Ascending aorta (tissue), 2 donors: ENCODE measurements around the gene PCDHGA8. TPM values are rescaled to one million over a fixed set of nuclear protein-coding genes. Genes with fewer than 3 reads are reported as not detected.
"Not testable (repeated sequence)": the region's sequence is repeated elsewhere in the genome, so short reads cannot be mapped to it uniquely, and the experiment has no call there.

ENCODE experiments used
- DNase-seq, 2 donors: peaks; one replicate each; pipeline ENCODE4 v3.0.0-alpha.2; 2019; ENCODE audit warnings: low spot score in 2 of 2
- H3K27ac ChIP-seq, 2 donors: fragments of 200-600 bp; sonication (generic); one replicate each; pipeline ENCODE4 v1.5.1; 2016 to 2017; ENCODE audit warnings: mild to moderate bottlenecking in 1 of 2
- H3K27me3 ChIP-seq: fragments of 200-600 bp; sonication (generic); one replicate; pipeline ENCODE4 v1.5.1; 2017
- H3K36me3 ChIP-seq, 2 donors: fragments of 200-600 bp; sonication (generic); one replicate each; pipeline ENCODE4 v1.5.1; 2016
- H3K4me1 ChIP-seq, 2 donors: fragments of 200-600 bp; sonication (generic); one replicate each; pipeline ENCODE4 v1.5.1; 2016 to 2017; ENCODE audit warnings: mild to moderate bottlenecking in 1 of 2
- H3K4me3 ChIP-seq, 2 donors: fragments of 200-600 bp; sonication (generic); one replicate each; pipeline ENCODE4 v1.5.1; 2016 to 2017; ENCODE audit warnings: mild to moderate bottlenecking in 1 of 2
- H3K9me3 ChIP-seq, 2 donors: fragments of 200-600 bp; sonication (generic); one replicate each; pipeline ENCODE4 v1.5.1; 2016
- CTCF ChIP-seq, 3 experiments: fragments of 200-600 bp in 2 of 3; fragments of 450-650 bp in 1 of 3; sonication (generic) in 2 of 3; IDR thresholded peaks; one replicate each; pipeline ENCODE4 v1.5.1; 2016 to 2019; ENCODE audit warnings: antibody characterized with exemption in 3 of 3, mild to moderate bottlenecking in 1 of 3, moderate library complexity in 1 of 3
- intact Hi-C: fragments of 100-400 bp; cut with DNase I; formaldehyde crosslinking; loops from one replicate; pipeline ENCODE4 v1.15.1; 2023
- total RNA-seq: library from RNA; depleted of rRNA; stranded (reverse); fragments of >200 nt; gene quantifications from one replicate; pipeline ENCODE4 v1.1.0, GENCODE V29; 2016

PCDHGA8 gene
- total RNA-seq, 1 donor from 2014 or later, result 3.2 TPM

- H3K27me3 ChIP-seq, intact Hi-C loops, DNase-seq, H3K4me1 ChIP-seq, H3K36me3 ChIP-seq: not testable (repeated sequence)
- H3K27ac ChIP-seq, result peak within 1 kb of the TSS in 1 of 2 donors; percentile 18
- H3K4me3 ChIP-seq, result peak within 1 kb of the TSS; percentile 33 to 38
- peaks cover 79 to 97% of the 10 kb centered on the region in 2 donors for H3K9me3 ChIP-seq
- peak; percentile 21 to 39 (median 29) for TF ChIP-seq CTCF (IDR thresholded peaks at IDR 0.05)
Measured at GRCh38 chr5:141397756-141398551, 5.5 kb downstream of the PCDHGA8 start, which contains the start of gene PCDHGB5. Gene PCDHGB5 (plus strand): TSS chr5:141397947. CDS start chr5:141398128, 181 bp downstream.

GRCh38 chr5:141398608-141399007, 6.2 kb downstream of the PCDHGA8 start:
- Histone ChIP-seq H3K36me3 (peaks cover 0 to 5% of the 10 kb centered on the region in 2 donors), H3K4me1 (no peaks in the 10 kb centered on the region), H3K27me3 (no peaks in the 10 kb centered on the region), H3K4me3 (peak overlapping the region in 1 of 2 donors; percentile 2), H3K9me3 (peaks cover 79 to 97% of the 10 kb centered on the region in 2 donors), H3K27ac (no peak overlapping the region)
- TF ChIP-seq CTCF (IDR thresholded peaks at IDR 0.05), result no peak
- intact Hi-C loops, result no loop called here
- DNase-seq, result no peak

GRCh38 chr5:141399555-141400258, 7.3 kb downstream of the PCDHGA8 start:
- Histone ChIP-seq H3K27ac (no peak overlapping the region), H3K4me1 (no peaks in the 10 kb centered on the region), H3K4me3 (peak overlapping the region in 1 of 2 donors; percentile 20), H3K9me3 (peaks cover 79 to 97% of the 10 kb centered on the region in 2 donors), H3K36me3 (peaks cover 0 to 5% of the 10 kb centered on the region in 2 donors), H3K27me3 (no peaks in the 10 kb centered on the region)
- TF ChIP-seq CTCF (IDR thresholded peaks at IDR 0.05), result no peak
- intact Hi-C loops, result loop anchor here (5.0 to 10.0 kb wide), 2 partner anchors 125 to 163 kb away; no protein-coding TSS in a partner anchor
- DNase-seq, result no peak

GRCh38 chr5:141402553-141403243, 10.3 kb downstream of the PCDHGA8 start, which contains the start of gene PCDHGA9:
Gene PCDHGA9 (plus strand): TSS chr5:141402778. CDS start chr5:141402953, 175 bp downstream.
- H3K4me3 ChIP-seq, result peak within 1 kb of the TSS; percentile 37 to 45
- TF ChIP-seq CTCF (IDR thresholded peaks at IDR 0.05), result peak in 2 of 3 experiments; percentile 20 to 23
- no peaks in the 10 kb centered on the region for H3K4me1 ChIP-seq
- no peak for DNase-seq
- peaks cover 4 to 5% of the 10 kb centered on the region in 2 donors for H3K36me3 ChIP-seq
- H3K9me3 ChIP-seq, result peaks cover 87 to 97% of the 10 kb centered on the region in 2 donors
- no peaks in the 10 kb centered on the region for H3K27me3 ChIP-seq
- intact Hi-C loops, result loop anchor here (5.0 to 10.0 kb wide), 2 partner anchors 122 to 160 kb away; no protein-coding TSS in a partner anchor
- no peak within 1 kb of the TSS for H3K27ac ChIP-seq

- Histone ChIP-seq H3K9me3 (peaks cover 92 to 100% of the 10 kb centered on the region in 2 donors), H3K4me1 (no peaks in the 10 kb centered on the region), H3K4me3 (peak overlapping the region; percentile 37 to 45), H3K36me3 (peaks cover 4 to 5% of the 10 kb centered on the region in 2 donors), H3K27ac (no peak overlapping the region), H3K27me3 (no peaks in the 10 kb centered on the region)
- no peak for DNase-seq
- no peak for TF ChIP-seq CTCF (IDR thresholded peaks at IDR 0.05)
- intact Hi-C loops, result loop anchor here (5.0 to 10.0 kb wide), 2 partner anchors 121 to 159 kb away; no protein-coding TSS in a partner anchor
Measured at GRCh38 chr5:141403387-141403786, 11.0 kb downstream of the PCDHGA8 start.
